ENCODE data around the gene TSPAN18. TPM values are rescaled to one million over a fixed set of nuclear protein-coding genes. Genes with fewer than 3 reads are reported as not detected.

TSPAN18 gene
- total and polyA plus RNA-seq, 2 experiments from 2014 or later = 6.0 to 10.6 TPM

GRCh38 chr11:44747316-44747715 lies 20.6 kb downstream of the TSPAN18 start:
- Histone ChIP-seq H3K4me3 (no peak overlapping the region), H3K4me2 (no peak overlapping the region), H3K27ac (ENCODE audit: low read depth) (no peak overlapping the region), H4K20me1 (replicated peaks; ENCODE audit: insufficient read depth) (no peaks in the 10 kb centered on the region), H3K27me3 (ENCODE audit: insufficient read depth) (peaks cover 24% of the 10 kb centered on the region), H3F3A (replicated peaks; ENCODE audit: low read depth) (0 out of 2 replicates have a peak, but pooled peaks cover 4% of the 10 kb centered on the region), H3K36me3 (ENCODE audit: insufficient read depth) (no peaks in the 10 kb centered on the region), H3K4me1 (ENCODE audit: insufficient read depth) (peaks cover 35% of the 10 kb centered on the region), H3K79me2 (replicated peaks; ENCODE audit: insufficient read depth) (no peaks in the 10 kb centered on the region), H3K9me2 (ENCODE audit: insufficient read depth) (no peaks in the 10 kb centered on the region), H2AFZ (no peak overlapping the region)
- peaks cover 17% of the 10 kb centered on the region for H3K27me3 Mint-ChIP-seq (ENCODE audit: insufficient read depth, low read depth, poor library complexity)
- peaks cover 55% of the 10 kb centered on the region for H3K4me1 Mint-ChIP-seq
- peaks cover 5% of the 10 kb centered on the region; the same call in 2 of the 3 replicates for H3K9me3 Mint-ChIP-seq
- TF ChIP-seq ZNF114 (CRISPR knock-in tag; IDR thresholded peaks at IDR 0.05) (no peak), JUNB (IDR thresholded peaks at IDR 0.05; ENCODE audit: unreplicated experiment) (no peak), POLR2AphosphoS5 (IDR thresholded peaks at IDR 0.05; ENCODE audit: low read depth) (no peak), ZNF462 (CRISPR knock-in tag; IDR thresholded peaks at IDR 0.05) (no peak), EZH2 (IDR thresholded peaks at IDR 0.05; ENCODE audit: low read depth, unreplicated experiment) (no peak), STAT1 (IDR thresholded peaks at IDR 0.05; ENCODE audit: unreplicated experiment) (no peak), EZH2phosphoT487 (IDR thresholded peaks at IDR 0.05; ENCODE audit: unreplicated experiment) (no peak), NANOG (IDR thresholded peaks at IDR 0.05; ENCODE audit: borderline replicate concordance) (no peak), ZNF331 (CRISPR knock-in tag; IDR thresholded peaks at IDR 0.05; ENCODE audit: low read depth) (no peak)
- TF ChIP-seq, protein P1, sequence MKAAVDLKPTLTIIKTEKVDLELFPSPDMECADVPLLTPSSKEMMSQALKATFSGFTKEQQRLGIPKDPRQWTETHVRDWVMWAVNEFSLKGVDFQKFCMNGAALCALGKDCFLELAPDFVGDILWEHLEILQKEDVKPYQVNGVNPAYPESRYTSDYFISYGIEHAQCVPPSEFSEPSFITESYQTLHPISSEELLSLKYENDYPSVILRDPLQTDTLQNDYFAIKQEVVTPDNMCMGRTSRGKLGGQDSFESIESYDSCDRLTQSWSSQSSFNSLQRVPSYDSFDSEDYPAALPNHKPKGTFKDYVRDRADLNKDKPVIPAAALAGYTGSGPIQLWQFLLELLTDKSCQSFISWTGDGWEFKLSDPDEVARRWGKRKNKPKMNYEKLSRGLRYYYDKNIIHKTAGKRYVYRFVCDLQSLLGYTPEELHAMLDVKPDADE (IDR thresholded peaks at IDR 0.05) = no peak
- TF ChIP-seq, protein P2, sequence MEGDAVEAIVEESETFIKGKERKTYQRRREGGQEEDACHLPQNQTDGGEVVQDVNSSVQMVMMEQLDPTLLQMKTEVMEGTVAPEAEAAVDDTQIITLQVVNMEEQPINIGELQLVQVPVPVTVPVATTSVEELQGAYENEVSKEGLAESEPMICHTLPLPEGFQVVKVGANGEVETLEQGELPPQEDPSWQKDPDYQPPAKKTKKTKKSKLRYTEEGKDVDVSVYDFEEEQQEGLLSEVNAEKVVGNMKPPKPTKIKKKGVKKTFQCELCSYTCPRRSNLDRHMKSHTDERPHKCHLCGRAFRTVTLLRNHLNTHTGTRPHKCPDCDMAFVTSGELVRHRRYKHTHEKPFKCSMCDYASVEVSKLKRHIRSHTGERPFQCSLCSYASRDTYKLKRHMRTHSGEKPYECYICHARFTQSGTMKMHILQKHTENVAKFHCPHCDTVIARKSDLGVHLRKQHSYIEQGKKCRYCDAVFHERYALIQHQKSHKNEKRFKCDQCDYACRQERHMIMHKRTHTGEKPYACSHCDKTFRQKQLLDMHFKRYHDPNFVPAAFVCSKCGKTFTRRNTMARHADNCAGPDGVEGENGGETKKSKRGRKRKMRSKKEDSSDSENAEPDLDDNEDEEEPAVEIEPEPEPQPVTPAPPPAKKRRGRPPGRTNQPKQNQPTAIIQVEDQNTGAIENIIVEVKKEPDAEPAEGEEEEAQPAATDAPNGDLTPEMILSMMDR (conservative IDR thresholded peaks at IDR 0.05; ENCODE audit: low read depth in 2 of 2) = no peak
- no peak overlapping the region for H3K4me3 Mint-ChIP-seq
- ATAC-seq = no peak
- H3K36me3 Mint-ChIP-seq (ENCODE audit: low read depth) = peaks cover 6% of the 10 kb centered on the region; the same call in 2 of the 3 replicates
- no peak for DNase-seq (ENCODE audit: low spot score)
- H3K27ac Mint-ChIP-seq = no peak overlapping the region

Measured in GM23338 (cell line).